GM12865 (cell line): ENCODE results near the gene SIRPD.

Source experiments
- DNase-seq: peaks from one replicate; pipeline ENCODE4 v3.0.0; 2010; ENCODE audit warnings: low read depth
- H3K4me3 ChIP-seq: 2 replicates; pipeline ENCODE4 v1.5.1; 2011; ENCODE audit warnings: mild to moderate bottlenecking, low read depth, low read length, control low read depth
- TF ChIP-seq, protein P1 (sequence below): IDR thresholded peaks from 2 replicates; pipeline ENCODE4 v1.5.1; 2011; ENCODE audit warnings: low read length, control low read depth, low read depth, inconsistent platforms; ENCODE audit not compliant: insufficient read depth; ENCODE audit errors: missing control alignments

SIRPD gene

DNA sequence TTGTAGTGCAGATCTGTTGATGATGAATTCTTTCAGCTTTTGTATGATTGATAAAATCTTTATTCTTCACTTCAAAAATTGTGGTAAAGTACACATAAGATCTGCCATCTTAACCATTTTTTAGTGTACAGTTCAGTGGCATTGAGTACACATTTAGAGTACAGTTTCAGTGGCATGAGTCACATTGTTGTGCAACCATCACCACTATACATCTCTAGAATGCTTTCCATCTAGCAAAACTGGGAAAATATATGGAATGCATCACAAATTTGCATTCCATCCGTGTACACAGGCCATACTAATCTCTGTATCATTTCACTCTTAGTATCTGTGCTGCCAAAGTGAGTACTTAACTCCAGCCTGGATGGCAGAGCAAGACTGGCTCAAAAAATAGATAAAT is 28.7 kb downstream of the SIRPD start:
- DNase-seq = no peak
- TF ChIP-seq, protein P1, sequence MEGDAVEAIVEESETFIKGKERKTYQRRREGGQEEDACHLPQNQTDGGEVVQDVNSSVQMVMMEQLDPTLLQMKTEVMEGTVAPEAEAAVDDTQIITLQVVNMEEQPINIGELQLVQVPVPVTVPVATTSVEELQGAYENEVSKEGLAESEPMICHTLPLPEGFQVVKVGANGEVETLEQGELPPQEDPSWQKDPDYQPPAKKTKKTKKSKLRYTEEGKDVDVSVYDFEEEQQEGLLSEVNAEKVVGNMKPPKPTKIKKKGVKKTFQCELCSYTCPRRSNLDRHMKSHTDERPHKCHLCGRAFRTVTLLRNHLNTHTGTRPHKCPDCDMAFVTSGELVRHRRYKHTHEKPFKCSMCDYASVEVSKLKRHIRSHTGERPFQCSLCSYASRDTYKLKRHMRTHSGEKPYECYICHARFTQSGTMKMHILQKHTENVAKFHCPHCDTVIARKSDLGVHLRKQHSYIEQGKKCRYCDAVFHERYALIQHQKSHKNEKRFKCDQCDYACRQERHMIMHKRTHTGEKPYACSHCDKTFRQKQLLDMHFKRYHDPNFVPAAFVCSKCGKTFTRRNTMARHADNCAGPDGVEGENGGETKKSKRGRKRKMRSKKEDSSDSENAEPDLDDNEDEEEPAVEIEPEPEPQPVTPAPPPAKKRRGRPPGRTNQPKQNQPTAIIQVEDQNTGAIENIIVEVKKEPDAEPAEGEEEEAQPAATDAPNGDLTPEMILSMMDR = no peak
- no peak overlapping the region for H3K4me3 ChIP-seq

DNA sequence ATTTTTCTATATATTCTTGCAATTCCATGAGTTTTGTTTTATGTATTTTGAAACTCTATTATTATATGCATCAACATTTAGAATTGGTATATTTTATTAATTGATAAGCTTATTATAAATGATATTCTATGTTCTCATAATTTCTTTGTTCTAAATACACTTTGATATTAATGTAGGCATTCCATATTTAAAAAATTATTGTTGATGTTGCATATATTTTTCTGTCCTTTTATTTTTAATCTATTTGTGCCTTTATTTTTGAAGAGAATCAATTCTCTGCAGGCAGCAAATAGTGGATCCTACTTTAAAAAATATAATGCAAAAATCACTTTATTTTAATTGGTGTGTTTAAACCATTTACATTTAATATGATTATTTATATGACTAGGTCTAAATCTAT is 29.6 kb downstream of the SIRPD start:
- H3K4me3 ChIP-seq = no peak overlapping the region
- TF ChIP-seq, protein P1 = no peak
- no peak for DNase-seq

DNA sequence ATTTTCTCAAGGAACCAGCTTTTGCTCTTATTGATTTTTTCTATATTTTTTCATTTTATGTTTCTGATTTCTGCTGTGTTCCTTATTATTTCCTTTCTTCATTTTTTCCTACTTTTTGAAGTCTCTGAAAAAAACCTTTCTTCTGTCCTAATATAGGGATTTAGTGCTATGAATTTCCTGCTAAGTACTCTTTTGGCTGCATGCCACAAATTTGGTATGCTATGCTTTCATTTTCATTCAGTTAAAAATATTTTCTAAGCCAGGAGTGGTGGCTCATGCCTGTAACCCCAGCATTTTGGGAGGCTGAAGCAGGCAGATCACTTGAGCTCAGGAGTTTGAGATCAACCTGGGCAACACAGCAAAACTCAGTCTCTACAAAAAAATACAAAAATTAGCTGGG is 30.6 kb downstream of the SIRPD start:
- no peak overlapping the region for H3K4me3 ChIP-seq
- DNase-seq = no peak
- TF ChIP-seq, protein P1 = no peak

DNA sequence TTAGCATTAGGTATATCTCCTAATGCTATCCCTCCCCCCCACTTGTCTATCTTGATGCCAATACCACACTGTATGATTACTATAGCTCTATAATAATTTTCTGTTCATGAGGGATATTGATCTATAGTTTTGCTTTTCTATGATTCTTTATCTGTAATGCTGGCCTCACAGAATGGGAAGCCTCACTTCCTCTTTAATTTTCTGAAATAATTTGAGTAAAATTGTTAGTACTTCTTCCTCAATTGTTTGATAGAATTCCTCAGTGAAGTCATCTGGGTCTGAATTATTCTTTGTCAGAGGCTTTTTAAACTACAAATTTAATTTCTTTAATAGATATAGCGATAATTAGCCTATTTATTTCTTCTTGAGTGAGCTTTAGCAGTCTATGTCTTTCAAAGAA is 31.2 kb downstream of the SIRPD start:
- TF ChIP-seq, protein P1 = no peak
- no peak overlapping the region for H3K4me3 ChIP-seq
- DNase-seq = no peak

DNA sequence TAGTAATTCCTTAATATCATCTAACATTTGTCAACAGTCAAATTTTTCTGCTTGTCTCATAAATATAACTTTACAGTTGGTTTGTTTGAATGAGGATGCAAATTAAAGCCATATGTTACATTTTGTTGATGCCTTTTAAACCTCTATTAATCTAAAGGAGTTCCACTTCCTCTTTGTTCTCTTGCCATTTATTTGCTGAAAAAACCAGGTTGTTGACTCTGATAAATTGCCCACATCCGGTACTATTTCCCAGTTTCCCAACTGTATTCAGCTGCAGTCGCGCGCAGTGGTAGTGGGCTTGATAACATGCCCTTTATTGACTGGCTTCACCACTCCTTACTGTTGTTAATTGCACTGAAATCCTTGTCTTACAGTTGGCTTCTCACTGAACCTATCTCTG is 33.5 kb downstream of the SIRPD start:
- H3K4me3 ChIP-seq = no peak overlapping the region
- TF ChIP-seq, protein P1 = no peak
- DNase-seq = no peak

DNA sequence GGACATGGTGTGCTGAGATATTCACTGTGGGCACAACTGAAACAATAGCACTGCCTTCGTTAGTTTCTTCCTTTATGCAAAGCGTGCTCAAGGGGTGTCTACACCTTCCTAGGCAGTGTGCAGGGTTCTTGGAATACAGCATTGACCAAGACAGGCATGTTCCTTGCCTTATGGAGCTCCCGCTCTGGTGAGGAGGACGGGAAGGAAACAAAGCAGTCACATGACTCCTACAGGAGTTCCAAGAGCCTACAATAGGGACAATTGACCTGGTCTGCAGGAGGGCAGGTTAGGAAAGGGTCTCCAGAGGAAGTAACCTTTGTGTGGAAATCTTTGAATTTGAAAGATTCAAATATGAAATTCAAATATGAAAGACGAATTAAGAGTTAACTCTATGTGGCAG is 40.5 kb downstream of the SIRPD start:
- no peak overlapping the region for H3K4me3 ChIP-seq
- TF ChIP-seq, protein P1 = no peak

DNA sequence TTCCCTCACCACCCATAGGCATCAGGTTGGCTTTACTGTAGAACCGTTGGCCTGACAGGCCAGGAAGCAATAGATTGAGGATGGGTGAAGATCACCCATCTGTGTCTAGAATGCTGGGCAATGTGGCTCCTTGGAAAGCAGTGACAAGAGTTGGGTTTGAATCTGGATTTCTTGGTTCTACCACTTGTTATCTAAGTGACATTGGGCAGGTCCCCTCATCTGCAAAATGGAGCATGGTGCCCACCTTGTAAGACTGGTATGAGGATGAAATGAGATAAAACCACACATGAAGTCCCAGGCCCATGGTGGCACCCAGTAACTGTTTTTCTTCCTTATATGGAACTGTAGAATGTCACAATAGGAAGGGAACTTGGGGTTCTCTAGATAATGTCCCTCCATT is 43.7 kb downstream of the SIRPD start:
- no peak for DNase-seq
- TF ChIP-seq, protein P1 = no peak
- no peak overlapping the region for H3K4me3 ChIP-seq

More for the DNA sequence above, 40.5 kb downstream of the SIRPD start:
- no peak for DNase-seq
